DND-41 (cell line): ENCODE results near the gene SRCIN1.

Experiments
- CTCF ChIP-seq: IDR thresholded peaks from 2 replicates; pipeline ENCODE4 v1.5.1; 2012; ENCODE audit warnings: borderline replicate concordance, low read length, moderate library complexity, mild to moderate bottlenecking; ENCODE audit not compliant: poor library complexity, severe bottlenecking; ENCODE audit errors: extremely low read depth
- EZH2 ChIP-seq: IDR thresholded peaks from 3 replicates; pipeline ENCODE4 v1.6.1; 2012; ENCODE audit warnings: borderline replicate concordance, low read depth, mild to moderate bottlenecking, moderate library complexity, low read length, inconsistent platforms; ENCODE audit not compliant: severe bottlenecking

DNA sequence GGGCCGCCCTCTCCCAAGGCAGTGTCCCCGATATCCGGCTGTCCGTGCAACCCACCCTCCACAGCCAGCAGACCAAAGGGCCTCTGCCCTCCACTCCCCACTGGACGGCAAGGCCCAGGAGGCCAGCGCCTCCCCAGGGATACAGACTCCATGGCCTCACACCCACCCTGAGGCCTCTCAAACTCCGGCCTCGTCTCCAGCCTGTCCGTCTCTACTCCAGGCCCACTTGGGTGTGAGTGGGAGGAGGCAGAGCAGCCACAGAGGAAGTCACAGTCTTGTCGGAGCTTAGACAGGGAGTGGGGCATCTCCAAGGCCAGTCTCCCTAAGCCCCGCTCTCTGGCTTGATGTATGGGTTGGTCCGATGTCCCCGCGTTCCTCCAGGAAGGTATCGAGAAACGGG is 73.3 kb downstream of the SRCIN1 start:
- TF ChIP-seq CTCF (no peak), EZH2 (no peak)
